K562 (cell line): ENCODE data around the gene EIF2S1. TPM values are rescaled to one million over a fixed set of nuclear protein-coding genes. Genes with fewer than 3 reads are reported as not detected.

ENCODE experiments used
- ATAC-seq: fragments of 200-7000 bp; cut with Tn5 transposase; 3 replicates; pipeline ENCODE4 v1.9.1; 2020; ENCODE audit warnings: moderate library complexity
- BruUV-seq: library from RNA; stranded (reverse); fragments of 400-500 nt; replicated peaks from 2 replicates; lab custom pipeline; 2021; lab: Mats Ljungman, UMichigan
- CTCF ChIA-PET: fragments of 300-600 bp; formaldehyde crosslinking; extraction: SDS; loops from one replicate; lab custom pipeline; 2021; ENCODE audit warnings: low intra/inter-chr PET ratio; lab: Yijun Ruan, JAX
- POLR2A ChIA-PET: fragments of 300-600, 350-650 bp; sonication (Branson Sonifier 250); formaldehyde crosslinking; extraction: SDS; loops from one replicate; lab custom pipeline; 2021; ENCODE audit warnings: antibody characterized with exemption, inconsistent platforms; lab: Yijun Ruan, JAX
- DNase-seq, 4 experiments: peaks; one replicate each; pipeline versions ENCODE4 v3.0.0 to v3.0.0-alpha.2; 2011 to 2018; ENCODE audit warnings: low spot score in 3 of 4, mixed read lengths in 3 of 4; ENCODE audit errors: extremely low read depth in 1 of 4
- FAIRE-seq: peaks from 2 replicates; lab custom pipeline; 2011; peaks lifted over from hg19 to GRCh38; lab: Jason Lieb, UNC
- H2AFZ ChIP-seq: 2 replicates; pipeline ENCODE4 v1.6.0; 2011; ENCODE audit warnings: low read depth, low read length, control low read depth, inconsistent platforms
- H3K27ac ChIP-seq: fragments of 200-600 bp; 3 replicates; pipeline ENCODE4 v1.8.0; 2011; ENCODE audit warnings: low read depth, mild to moderate bottlenecking, control low read depth, inconsistent platforms, low read length, moderate library complexity, mixed read lengths; ENCODE audit errors: extremely low read depth
- H3K27me3 ChIP-seq, 2 experiments: fragments of 300-600 bp in 1 of 2; 2 replicates in 1 of 2; 3 replicates in 1 of 2; pipeline versions ENCODE4 v1.6.0 to v1.8.0; 2011; ENCODE audit warnings: inconsistent platforms in 2 of 2, low read length in 2 of 2, mild to moderate bottlenecking in 1 of 2, mixed read lengths in 1 of 2, moderate library complexity in 1 of 2; ENCODE audit not compliant: control insufficient read depth in 2 of 2, insufficient read depth in 2 of 2
- H3K36me3 ChIP-seq: fragments of 300-600 bp; 3 replicates; pipeline ENCODE4 v1.8.0; 2011; ENCODE audit warnings: mild to moderate bottlenecking, low read length, inconsistent platforms; ENCODE audit not compliant: control insufficient read depth, insufficient read depth
- H3K4me1 ChIP-seq, 2 experiments: fragments of 200-600 bp in 1 of 2; replicated peaks in 1 of 2; 2 replicates in 1 of 2; 3 replicates in 1 of 2; pipeline versions ENCODE4 v1.5.1 to v1.8.0; 2011; ENCODE audit warnings: inconsistent platforms in 2 of 2, low read length in 2 of 2, mild to moderate bottlenecking in 1 of 2, mixed read lengths in 1 of 2, moderate library complexity in 1 of 2; ENCODE audit not compliant: control insufficient read depth in 2 of 2, insufficient read depth in 2 of 2
- H3K4me2 ChIP-seq: 2 replicates; pipeline ENCODE4 v1.6.1; 2011; ENCODE audit warnings: low read length, control low read depth, inconsistent platforms, mixed read lengths; ENCODE audit not compliant: insufficient read depth
- H3K4me3 ChIP-seq: fragments of 200-600 bp; sonication (generic), shearing (Covaris generic); 2 replicates; pipeline ENCODE4 v1.5.1; 2016; ENCODE audit warnings: control low read depth, inconsistent platforms
- H3K79me2 ChIP-seq: fragments of 200-600 bp; 3 replicates; pipeline ENCODE4 v1.8.0; 2011; ENCODE audit warnings: low read length, inconsistent platforms; ENCODE audit not compliant: control insufficient read depth, insufficient read depth
- H3K9ac ChIP-seq, 2 experiments: 2 replicates each; pipeline versions ENCODE4 v1.6.0 to v1.6.1; 2011; ENCODE audit warnings: low read depth in 2 of 2, low read length in 2 of 2, control low read depth in 1 of 2, inconsistent platforms in 1 of 2, mild to moderate bottlenecking in 1 of 2, mixed read lengths in 1 of 2; ENCODE audit not compliant: insufficient read depth in 1 of 2
- H3K9me1 ChIP-seq: one replicate; pipeline ENCODE4 v1.6.0; 2011; ENCODE audit warnings: inconsistent platforms, mild to moderate bottlenecking, low read length, moderate library complexity; ENCODE audit not compliant: control insufficient read depth, insufficient read depth
- H3K9me3 ChIP-seq: replicated peaks from 2 replicates; pipeline ENCODE4 v1.5.1; 2011; ENCODE audit warnings: low read depth, low read length, inconsistent platforms; ENCODE audit not compliant: control insufficient read depth, insufficient read depth
- H4K20me1 ChIP-seq: replicated peaks from 2 replicates; pipeline ENCODE4 v1.6.1; 2011; ENCODE audit warnings: low read length, inconsistent platforms, mixed read lengths; ENCODE audit not compliant: control insufficient read depth, insufficient read depth
- ASH1L ChIP-seq: fragments of 450-650 bp; IDR thresholded peaks from 2 replicates; pipeline ENCODE4 v1.6.1; 2018; ENCODE audit warnings: borderline replicate concordance, mild to moderate bottlenecking, low read depth; ENCODE audit not compliant: partially characterized antibody
- EP300 ChIP-seq: IDR thresholded peaks from 2 replicates; pipeline ENCODE4 v1.6.1; 2012; ENCODE audit warnings: low read length, improper control_type of control experiment
- HDAC8 ChIP-seq: fragments of 450-650 bp; IDR thresholded peaks from 2 replicates; pipeline ENCODE4 v1.6.1; 2016; ENCODE audit warnings: mild to moderate bottlenecking, missing genetic modification characterization, moderate library complexity, missing compliant biosample characterization
- JUND ChIP-seq, 2 experiments: IDR thresholded peaks; 2 replicates in 1 of 2; 3 replicates in 1 of 2; pipeline ENCODE4 v1.6.1; 2011; ENCODE audit warnings: borderline replicate concordance in 2 of 2, low read depth in 2 of 2, low read length in 2 of 2, improper control_type of control experiment in 1 of 2, missing biosample characterization in 1 of 2, missing genetic modification characterization in 1 of 2, missing genetic modification reagents in 1 of 2
- SMARCC2 ChIP-seq: fragments of 450-650 bp; IDR thresholded peaks from 2 replicates; pipeline ENCODE4 v1.6.1; 2017; ENCODE audit warnings: antibody characterized with exemption, moderate library complexity, mild to moderate bottlenecking, low read depth
- SOX6 ChIP-seq: fragments of 450-650 bp; IDR thresholded peaks from 2 replicates; pipeline ENCODE4 v1.6.1; 2014; ENCODE audit warnings: mild to moderate bottlenecking
- TCF7 ChIP-seq: sonication (generic); IDR thresholded peaks from 2 replicates; pipeline ENCODE4 v1.6.1; 2016; ENCODE audit warnings: antibody characterized with exemption, borderline replicate concordance
- WGBS: fragments of 100-300 bp; shearing (Covaris generic); methylation state at CpG from one replicate; pipeline ENCODE4 v1.1.6; 2016; ENCODE audit warnings: low coverage, mixed read lengths; ENCODE audit not compliant: insufficient coverage; ENCODE audit errors: missing lambda C conversion rate; 5-methylcytosine and 5-hydroxymethylcytosine counted together
- in situ Hi-C: fragments of 300-500 bp; cut with MboI; formaldehyde crosslinking; loops from 4 replicates; pipeline ENCODE4 v1.15.0; 2018; ENCODE audit warnings: inconsistent platforms, mixed read lengths
- intact Hi-C: fragments of 100-400 bp; cut with micrococcal nuclease; formaldehyde crosslinking; loops from 2 replicates; pipeline ENCODE4 v1.14.2; 2022
- polyA plus RNA-seq, 8 experiments: library from polyadenylated mRNA; depleted of rRNA in 4 of 8; stranded (reverse) in 5 of 8; unstranded in 3 of 8; fragments of >200 nt; fragmentation: Nextera tagmentation in 2 of 8; fragmentation: Illumina TruSeq in 1 of 8; extraction: Ambion mirVana in 2 of 8; extraction: Trizol in 1 of 8; gene quantifications; 2 replicates each; pipeline versions ENCODE4 v1.2.1 to v1.2.3, GENCODE V29; 2011 to 2014; ENCODE audit warnings: inconsistent platforms in 1 of 8, missing spikeins in 1 of 8
- total RNA-seq, 7 experiments: library from RNA; depleted of rRNA in 6 of 7; stranded (reverse); fragments of >200 nt in 6 of 7; fragmentation: Illumina TruSeq in 2 of 7; extraction: Trizol in 2 of 7; gene quantifications; 2 replicates each; pipeline versions ENCODE4 v1.2.1 to v1.2.3, GENCODE V29; 2011 to 2021; ENCODE audit warnings: low replicate concordance in 1 of 7
- TF ChIP-seq, protein P1 (sequence below): fragments of 200-800 bp; sonication (Bioruptor generic); IDR thresholded peaks from 2 replicates; pipeline ENCODE4 v1.6.1; 2017; ENCODE audit warnings: missing genetic modification characterization, missing compliant biosample characterization
- TF ChIP-seq, protein P2 (sequence below): fragments of 450-650 bp; IDR thresholded peaks from 2 replicates; pipeline ENCODE4 v1.6.1; 2017; ENCODE audit warnings: antibody characterized with exemption, mild to moderate bottlenecking

The EIF2S1 gene
- total and polyA plus RNA-seq, 9 of the 15 experiments (the other 6 are each of a cell fraction or from before 2014, with no cell fraction given) = 216 to 1,018 (median 332) TPM

DNA sequence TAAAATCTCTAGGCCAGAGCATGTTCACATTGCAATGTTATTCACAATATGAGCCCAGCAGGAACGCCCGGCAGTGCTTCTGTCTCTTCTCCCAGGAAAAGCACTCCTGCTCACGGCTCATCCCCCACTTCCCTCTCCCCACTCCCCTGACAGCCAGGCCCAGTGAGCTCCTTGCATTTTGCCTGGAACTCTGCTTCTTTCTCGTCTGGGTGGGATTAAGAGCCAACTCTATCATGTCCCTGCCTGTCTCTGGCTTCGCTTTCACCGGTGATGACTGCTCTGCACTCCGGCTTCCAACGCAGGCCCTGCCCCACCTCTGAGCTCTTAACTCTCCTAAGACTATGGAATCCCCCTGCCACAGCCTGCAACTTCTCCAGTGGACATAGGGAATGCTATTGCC lies 49.3 kb downstream of the EIF2S1 start:
- ATAC-seq = no peak
- H3K4me2 ChIP-seq = no peak overlapping the region
- ChIA-PET CTCF (no interaction called here), POLR2A (interaction anchor here (1.6 kb wide), 1 partner anchor 15 kb away, joined by 4 read pairs; no protein-coding TSS in a partner anchor)
- H3K9ac ChIP-seq = peak overlapping the region in 1 of 2 experiments; percentile 78; a peak in 1 of 4 replicates
- intact Hi-C loops = no loop called here
- 69% methylated on average over 6 of the region's 8 CpGs for WGBS
- H4K20me1 ChIP-seq = no peaks in the 10 kb centered on the region
- TF ChIP-seq, protein P1, sequence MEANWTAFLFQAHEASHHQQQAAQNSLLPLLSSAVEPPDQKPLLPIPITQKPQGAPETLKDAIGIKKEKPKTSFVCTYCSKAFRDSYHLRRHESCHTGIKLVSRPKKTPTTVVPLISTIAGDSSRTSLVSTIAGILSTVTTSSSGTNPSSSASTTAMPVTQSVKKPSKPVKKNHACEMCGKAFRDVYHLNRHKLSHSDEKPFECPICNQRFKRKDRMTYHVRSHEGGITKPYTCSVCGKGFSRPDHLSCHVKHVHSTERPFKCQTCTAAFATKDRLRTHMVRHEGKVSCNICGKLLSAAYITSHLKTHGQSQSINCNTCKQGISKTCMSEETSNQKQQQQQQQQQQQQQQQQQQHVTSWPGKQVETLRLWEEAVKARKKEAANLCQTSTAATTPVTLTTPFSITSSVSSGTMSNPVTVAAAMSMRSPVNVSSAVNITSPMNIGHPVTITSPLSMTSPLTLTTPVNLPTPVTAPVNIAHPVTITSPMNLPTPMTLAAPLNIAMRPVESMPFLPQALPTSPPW (CRISPR knock-in tag) = no peak
- no peak for TF ChIP-seq SMARCC2
- TF ChIP-seq, all 486 proteins: peak for 0
- FAIRE-seq = no peak
- in situ Hi-C loops = no loop called here
- no peak overlapping the region for H3K4me3 ChIP-seq
- peak overlapping the region; percentile 86 for H2AFZ ChIP-seq
- no peak for DNase-seq
- H3K27me3 ChIP-seq = no peaks in the 10 kb centered on the region
- H3K79me2 ChIP-seq = no peaks in the 10 kb centered on the region
- BruUV-seq = no TSS peak
- peaks cover 14 to 26% of the 10 kb centered on the region in 2 experiments; a peak in 4 of 5 replicates for H3K4me1 ChIP-seq
- no peaks in the 10 kb centered on the region for H3K36me3 ChIP-seq
- no peak overlapping the region; the same call in 2 of the 3 replicates for H3K27ac ChIP-seq
- H3K9me3 ChIP-seq = no peaks in the 10 kb centered on the region
- no peaks in the 10 kb centered on the region for H3K9me1 ChIP-seq

DNA sequence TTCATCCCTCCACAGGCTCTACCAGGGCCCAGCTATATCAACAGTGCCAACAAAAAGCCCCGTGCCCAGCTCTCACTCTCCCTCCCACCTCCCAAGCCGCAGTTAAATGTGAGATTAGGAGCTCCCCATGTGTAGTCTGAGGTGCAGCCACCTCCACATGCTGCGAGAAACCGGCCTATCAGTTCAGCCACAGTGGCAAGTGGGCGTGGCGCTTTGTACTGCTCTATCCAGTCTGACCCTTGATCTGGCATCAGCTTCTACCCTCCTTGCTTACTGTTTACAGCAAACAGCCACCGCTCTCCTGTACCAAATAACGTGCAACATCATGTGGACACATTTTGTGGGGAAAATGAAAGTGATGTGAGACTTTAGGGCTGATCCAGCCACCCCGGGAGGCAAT lies 50.2 kb downstream of the EIF2S1 start:
- H3K9me3 ChIP-seq = no peaks in the 10 kb centered on the region
- no peaks in the 10 kb centered on the region for H3K27me3 ChIP-seq
- H3K4me3 ChIP-seq = no peak overlapping the region
- H4K20me1 ChIP-seq = no peaks in the 10 kb centered on the region
- H3K9me1 ChIP-seq = no peaks in the 10 kb centered on the region
- peak overlapping the region; percentile 55 to 62; a peak in 3 of 4 replicates for H3K9ac ChIP-seq
- ChIA-PET POLR2A (interaction anchor here (1.6 kb wide), 1 partner anchor 14 kb away, joined by 4 read pairs; no protein-coding TSS in a partner anchor), CTCF (no interaction called here)
- FAIRE-seq (peak; percentile 87), DNase-seq (peak; percentile 63 to 82 (median 66)), ATAC-seq (peak; percentile 89)
- peak overlapping the region; percentile 39; the same call in 1 of the 2 replicates for H3K4me2 ChIP-seq
- peaks cover 16 to 32% of the 10 kb centered on the region in 2 experiments; a peak in 4 of 5 replicates for H3K4me1 ChIP-seq
- intact Hi-C loops = no loop called here
- peak overlapping the region; percentile 86 for H2AFZ ChIP-seq
- H3K79me2 ChIP-seq = no peaks in the 10 kb centered on the region
- peak overlapping the region; percentile 4; the same call in 1 of the 3 replicates for H3K27ac ChIP-seq
- WGBS = 4% methylated on average over 7 of the region's 9 CpGs
- H3K36me3 ChIP-seq = no peaks in the 10 kb centered on the region
- in situ Hi-C loops = no loop called here
- BruUV-seq = no TSS peak
- TF ChIP-seq HDAC8 (tag) (no peak), TCF7 (no peak), ASH1L (no peak), JUND (IDR thresholded peaks at IDR 0.05; ENCODE audit: borderline replicate concordance, low read depth, low read length) (0 out of 2 replicates have a peak, but pooled peaks have one; percentile 3), JUND (tag; IDR thresholded peaks at IDR 0.05; ENCODE audit: borderline replicate concordance, low read depth, low read length) (no peak), SOX6 (no peak), EP300 (no peak)
- TF ChIP-seq, protein P2, sequence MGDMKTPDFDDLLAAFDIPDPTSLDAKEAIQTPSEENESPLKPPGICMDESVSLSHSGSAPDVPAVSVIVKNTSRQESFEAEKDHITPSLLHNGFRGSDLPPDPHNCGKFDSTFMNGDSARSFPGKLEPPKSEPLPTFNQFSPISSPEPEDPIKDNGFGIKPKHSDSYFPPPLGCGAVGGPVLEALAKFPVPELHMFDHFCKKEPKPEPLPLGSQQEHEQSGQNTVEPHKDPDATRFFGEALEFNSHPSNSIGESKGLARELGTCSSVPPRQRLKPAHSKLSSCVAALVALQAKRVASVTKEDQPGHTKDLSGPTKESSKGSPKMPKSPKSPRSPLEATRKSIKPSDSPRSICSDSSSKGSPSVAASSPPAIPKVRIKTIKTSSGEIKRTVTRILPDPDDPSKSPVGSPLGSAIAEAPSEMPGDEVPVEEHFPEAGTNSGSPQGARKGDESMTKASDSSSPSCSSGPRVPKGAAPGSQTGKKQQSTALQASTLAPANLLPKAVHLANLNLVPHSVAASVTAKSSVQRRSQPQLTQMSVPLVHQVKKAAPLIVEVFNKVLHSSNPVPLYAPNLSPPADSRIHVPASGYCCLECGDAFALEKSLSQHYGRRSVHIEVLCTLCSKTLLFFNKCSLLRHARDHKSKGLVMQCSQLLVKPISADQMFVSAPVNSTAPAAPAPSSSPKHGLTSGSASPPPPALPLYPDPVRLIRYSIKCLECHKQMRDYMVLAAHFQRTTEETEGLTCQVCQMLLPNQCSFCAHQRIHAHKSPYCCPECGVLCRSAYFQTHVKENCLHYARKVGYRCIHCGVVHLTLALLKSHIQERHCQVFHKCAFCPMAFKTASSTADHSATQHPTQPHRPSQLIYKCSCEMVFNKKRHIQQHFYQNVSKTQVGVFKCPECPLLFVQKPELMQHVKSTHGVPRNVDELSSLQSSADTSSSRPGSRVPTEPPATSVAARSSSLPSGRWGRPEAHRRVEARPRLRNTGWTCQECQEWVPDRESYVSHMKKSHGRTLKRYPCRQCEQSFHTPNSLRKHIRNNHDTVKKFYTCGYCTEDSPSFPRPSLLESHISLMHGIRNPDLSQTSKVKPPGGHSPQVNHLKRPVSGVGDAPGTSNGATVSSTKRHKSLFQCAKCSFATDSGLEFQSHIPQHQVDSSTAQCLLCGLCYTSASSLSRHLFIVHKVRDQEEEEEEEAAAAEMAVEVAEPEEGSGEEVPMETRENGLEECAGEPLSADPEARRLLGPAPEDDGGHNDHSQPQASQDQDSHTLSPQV = 0 out of 2 replicates have a peak, but pooled peaks have one; percentile 53
